K562 (cell line): ENCODE results near the gene TSEN34. TPM values are rescaled to one million over a fixed set of nuclear protein-coding genes. Genes with fewer than 3 reads are reported as not detected.
A peak's percentile ranks its signal among the peaks of the same experiment; 100 is the strongest.

Experiments used
- ATAC-seq: fragments of 200-7000 bp; cut with Tn5 transposase; 3 replicates; pipeline ENCODE4 v1.9.1; 2020; ENCODE audit warnings: moderate library complexity
- BruUV-seq: library from RNA; stranded (reverse); fragments of 400-500 nt; replicated peaks from 2 replicates; lab custom pipeline; 2021; lab: Mats Ljungman, UMichigan
- CTCF ChIA-PET: fragments of 300-600 bp; formaldehyde crosslinking; extraction: SDS; loops from one replicate; lab custom pipeline; 2021; ENCODE audit warnings: low intra/inter-chr PET ratio; lab: Yijun Ruan, JAX
- POLR2A ChIA-PET: fragments of 300-600, 350-650 bp; sonication (Branson Sonifier 250); formaldehyde crosslinking; extraction: SDS; loops from one replicate; lab custom pipeline; 2021; ENCODE audit warnings: antibody characterized with exemption, inconsistent platforms; lab: Yijun Ruan, JAX
- DNase-seq, 4 experiments: peaks; one replicate each; pipeline versions ENCODE4 v3.0.0 to v3.0.0-alpha.2; 2011 to 2018; ENCODE audit warnings: low spot score in 3 of 4, mixed read lengths in 3 of 4; ENCODE audit errors: extremely low read depth in 1 of 4
- FAIRE-seq: peaks from 2 replicates; lab custom pipeline; 2011; peaks lifted over from hg19 to GRCh38; lab: Jason Lieb, UNC
- H2AFZ ChIP-seq: 2 replicates; pipeline ENCODE4 v1.6.0; 2011; ENCODE audit warnings: low read depth, low read length, control low read depth, inconsistent platforms
- H3K27ac ChIP-seq: fragments of 200-600 bp; 3 replicates; pipeline ENCODE4 v1.8.0; 2011; ENCODE audit warnings: low read depth, mild to moderate bottlenecking, control low read depth, inconsistent platforms, low read length, moderate library complexity, mixed read lengths; ENCODE audit errors: extremely low read depth
- H3K27me3 ChIP-seq, 2 experiments: fragments of 300-600 bp in 1 of 2; 2 replicates in 1 of 2; 3 replicates in 1 of 2; pipeline versions ENCODE4 v1.6.0 to v1.8.0; 2011; ENCODE audit warnings: inconsistent platforms in 2 of 2, low read length in 2 of 2, mild to moderate bottlenecking in 1 of 2, mixed read lengths in 1 of 2, moderate library complexity in 1 of 2; ENCODE audit not compliant: control insufficient read depth in 2 of 2, insufficient read depth in 2 of 2
- H3K36me3 ChIP-seq: fragments of 300-600 bp; 3 replicates; pipeline ENCODE4 v1.8.0; 2011; ENCODE audit warnings: mild to moderate bottlenecking, low read length, inconsistent platforms; ENCODE audit not compliant: control insufficient read depth, insufficient read depth
- H3K4me1 ChIP-seq, 2 experiments: fragments of 200-600 bp in 1 of 2; replicated peaks in 1 of 2; 2 replicates in 1 of 2; 3 replicates in 1 of 2; pipeline versions ENCODE4 v1.5.1 to v1.8.0; 2011; ENCODE audit warnings: inconsistent platforms in 2 of 2, low read length in 2 of 2, mild to moderate bottlenecking in 1 of 2, mixed read lengths in 1 of 2, moderate library complexity in 1 of 2; ENCODE audit not compliant: control insufficient read depth in 2 of 2, insufficient read depth in 2 of 2
- H3K4me2 ChIP-seq: 2 replicates; pipeline ENCODE4 v1.6.1; 2011; ENCODE audit warnings: low read length, control low read depth, inconsistent platforms, mixed read lengths; ENCODE audit not compliant: insufficient read depth
- H3K4me3 ChIP-seq: fragments of 200-600 bp; sonication (generic), shearing (Covaris generic); 2 replicates; pipeline ENCODE4 v1.5.1; 2016; ENCODE audit warnings: control low read depth, inconsistent platforms
- H3K79me2 ChIP-seq: fragments of 200-600 bp; 3 replicates; pipeline ENCODE4 v1.8.0; 2011; ENCODE audit warnings: low read length, inconsistent platforms; ENCODE audit not compliant: control insufficient read depth, insufficient read depth
- H3K9ac ChIP-seq, 2 experiments: 2 replicates each; pipeline versions ENCODE4 v1.6.0 to v1.6.1; 2011; ENCODE audit warnings: low read depth in 2 of 2, low read length in 2 of 2, control low read depth in 1 of 2, inconsistent platforms in 1 of 2, mild to moderate bottlenecking in 1 of 2, mixed read lengths in 1 of 2; ENCODE audit not compliant: insufficient read depth in 1 of 2
- H3K9me1 ChIP-seq: one replicate; pipeline ENCODE4 v1.6.0; 2011; ENCODE audit warnings: inconsistent platforms, mild to moderate bottlenecking, low read length, moderate library complexity; ENCODE audit not compliant: control insufficient read depth, insufficient read depth
- H3K9me3 ChIP-seq: replicated peaks from 2 replicates; pipeline ENCODE4 v1.5.1; 2011; ENCODE audit warnings: low read depth, low read length, inconsistent platforms; ENCODE audit not compliant: control insufficient read depth, insufficient read depth
- H4K20me1 ChIP-seq: replicated peaks from 2 replicates; pipeline ENCODE4 v1.6.1; 2011; ENCODE audit warnings: low read length, inconsistent platforms, mixed read lengths; ENCODE audit not compliant: control insufficient read depth, insufficient read depth
- CAMTA2 ChIP-seq: fragments of 250-450 bp; sonication (Bioruptor Pico); conservative IDR thresholded peaks from 2 replicates; pipeline ENCODE4 v1.5.1; 2022
- FOXA1 ChIP-seq: fragments of 450-650 bp; IDR thresholded peaks from 2 replicates; pipeline ENCODE4 v1.6.1; 2016; ENCODE audit warnings: mild to moderate bottlenecking, borderline replicate concordance
- NCOA1 ChIP-seq: fragments of 450-650 bp; IDR thresholded peaks from 2 replicates; pipeline ENCODE4 v1.6.1; 2016; ENCODE audit warnings: low read depth
- NONO ChIP-seq, 2 experiments: fragments of 200-400 bp in 1 of 2; fragments of 450-650 bp in 1 of 2; formaldehyde crosslinking in 1 of 2; IDR thresholded peaks; 2 replicates each; pipeline ENCODE4 v1.6.1; 2017; ENCODE audit warnings: low read depth in 2 of 2, mild to moderate bottlenecking in 2 of 2, moderate library complexity in 2 of 2, low read length in 1 of 2
- SIX5 ChIP-seq, 2 experiments: IDR thresholded peaks; 2 replicates each; pipeline ENCODE4 v1.6.1; 2011; ENCODE audit warnings: low read length in 2 of 2, borderline replicate concordance in 1 of 2, low read depth in 1 of 2, mild to moderate bottlenecking in 1 of 2, moderate library complexity in 1 of 2; ENCODE audit not compliant: insufficient read depth in 1 of 2
- SREBF1 ChIP-seq: fragments of 150-350 bp; IDR thresholded peaks from 2 replicates; pipeline ENCODE4 v1.6.1; 2014; ENCODE audit warnings: antibody characterized with exemption, low read depth, low read length, borderline replicate concordance
- TARDBP ChIP-seq: fragments of 450-650 bp; IDR thresholded peaks from 2 replicates; pipeline ENCODE4 v1.6.1; 2016
- ZNF324 ChIP-seq: fragments of 250-450 bp; sonication (Bioruptor Pico); IDR thresholded peaks from 2 replicates; pipeline ENCODE4 v1.4.0; 2020; ENCODE audit warnings: mild to moderate bottlenecking
- ZNF79 ChIP-seq: fragments of 250-450 bp; sonication (Bioruptor Pico); IDR thresholded peaks from 2 replicates; pipeline ENCODE4 v1.4.0; 2020; ENCODE audit warnings: low read depth, mild to moderate bottlenecking, moderate library complexity
- WGBS: fragments of 100-300 bp; shearing (Covaris generic); methylation state at CpG from one replicate; pipeline ENCODE4 v1.1.6; 2016; ENCODE audit warnings: low coverage, mixed read lengths; ENCODE audit not compliant: insufficient coverage; ENCODE audit errors: missing lambda C conversion rate; 5-methylcytosine and 5-hydroxymethylcytosine counted together
- in situ Hi-C: fragments of 300-500 bp; cut with MboI; formaldehyde crosslinking; loops from 4 replicates; pipeline ENCODE4 v1.15.0; 2018; ENCODE audit warnings: inconsistent platforms, mixed read lengths
- intact Hi-C: fragments of 100-400 bp; cut with micrococcal nuclease; formaldehyde crosslinking; loops from 2 replicates; pipeline ENCODE4 v1.14.2; 2022
- polyA plus RNA-seq, 8 experiments: library from polyadenylated mRNA; depleted of rRNA in 4 of 8; stranded (reverse) in 5 of 8; unstranded in 3 of 8; fragments of >200 nt; fragmentation: Nextera tagmentation in 2 of 8; fragmentation: Illumina TruSeq in 1 of 8; extraction: Ambion mirVana in 2 of 8; extraction: Trizol in 1 of 8; gene quantifications; 2 replicates each; pipeline versions ENCODE4 v1.2.1 to v1.2.3, GENCODE V29; 2011 to 2014; ENCODE audit warnings: inconsistent platforms in 1 of 8, missing spikeins in 1 of 8
- total RNA-seq, 7 experiments: library from RNA; depleted of rRNA in 6 of 7; stranded (reverse); fragments of >200 nt in 6 of 7; fragmentation: Illumina TruSeq in 2 of 7; extraction: Trizol in 2 of 7; gene quantifications; 2 replicates each; pipeline versions ENCODE4 v1.2.1 to v1.2.3, GENCODE V29; 2011 to 2021; ENCODE audit warnings: low replicate concordance in 1 of 7
- TF ChIP-seq, protein P1 (sequence below): IDR thresholded peaks from 2 replicates; pipeline ENCODE4 v1.6.1; 2011; ENCODE audit warnings: borderline replicate concordance, low read depth, mild to moderate bottlenecking, moderate library complexity, low read length; ENCODE audit not compliant: insufficient read depth, poor library complexity, severe bottlenecking
- TF ChIP-seq, protein P2 (sequence below): fragments of 250-450 bp; sonication (Bioruptor Pico); IDR thresholded peaks from 2 replicates; pipeline ENCODE4 v1.5.0; 2021; ENCODE audit warnings: mild to moderate bottlenecking, moderate library complexity
- TF ChIP-seq, protein P3 (sequence below): fragments of 450-650 bp; IDR thresholded peaks from 2 replicates; pipeline ENCODE4 v1.6.1; 2016; ENCODE audit warnings: antibody characterized with exemption

Gene TSEN34
- total and polyA plus RNA-seq, 9 of the 15 experiments (the other 6 are each of a cell fraction or from before 2014, with no cell fraction given), result 3.1 to 57.6 (median 29.5) TPM

DNA sequence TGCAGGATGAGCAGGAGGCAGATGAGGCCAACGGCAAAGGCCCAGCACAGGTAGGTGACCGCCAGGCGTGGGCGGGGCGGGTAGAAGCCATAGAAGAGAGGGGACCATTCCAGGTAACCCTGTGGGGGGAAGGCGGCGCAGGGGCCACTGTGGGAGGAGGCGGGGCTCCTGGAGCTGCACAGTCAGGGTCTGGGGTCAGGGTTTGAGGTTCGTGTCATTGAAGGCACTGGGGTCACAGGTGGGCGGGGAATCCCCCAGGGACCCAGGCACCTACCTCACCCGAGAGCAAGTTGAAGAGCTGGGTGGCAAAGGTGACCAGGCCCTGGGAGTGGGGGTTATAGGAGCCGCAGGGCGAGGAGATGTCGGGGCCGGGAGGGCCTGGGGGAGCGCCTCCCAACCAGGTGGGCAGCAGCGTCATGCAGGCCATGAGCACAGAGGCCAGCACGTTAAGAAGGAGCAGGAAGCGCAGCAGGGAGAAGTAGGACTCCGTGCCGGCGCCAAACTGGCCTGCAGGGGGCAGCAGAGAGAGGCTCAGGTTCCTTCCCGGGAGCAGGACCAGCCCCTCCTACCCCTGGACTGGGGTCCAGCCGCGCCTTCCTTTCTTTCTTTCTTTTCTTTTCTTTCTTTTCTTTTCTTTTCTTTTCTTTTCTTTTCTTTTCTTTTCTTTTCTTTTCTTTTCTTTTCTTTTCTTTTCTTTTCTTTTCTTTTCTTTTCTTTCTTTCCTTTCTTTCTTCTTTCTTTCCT is 22.8 kb upstream of the TSEN34 start (continued):
- TF ChIP-seq, protein P1, sequence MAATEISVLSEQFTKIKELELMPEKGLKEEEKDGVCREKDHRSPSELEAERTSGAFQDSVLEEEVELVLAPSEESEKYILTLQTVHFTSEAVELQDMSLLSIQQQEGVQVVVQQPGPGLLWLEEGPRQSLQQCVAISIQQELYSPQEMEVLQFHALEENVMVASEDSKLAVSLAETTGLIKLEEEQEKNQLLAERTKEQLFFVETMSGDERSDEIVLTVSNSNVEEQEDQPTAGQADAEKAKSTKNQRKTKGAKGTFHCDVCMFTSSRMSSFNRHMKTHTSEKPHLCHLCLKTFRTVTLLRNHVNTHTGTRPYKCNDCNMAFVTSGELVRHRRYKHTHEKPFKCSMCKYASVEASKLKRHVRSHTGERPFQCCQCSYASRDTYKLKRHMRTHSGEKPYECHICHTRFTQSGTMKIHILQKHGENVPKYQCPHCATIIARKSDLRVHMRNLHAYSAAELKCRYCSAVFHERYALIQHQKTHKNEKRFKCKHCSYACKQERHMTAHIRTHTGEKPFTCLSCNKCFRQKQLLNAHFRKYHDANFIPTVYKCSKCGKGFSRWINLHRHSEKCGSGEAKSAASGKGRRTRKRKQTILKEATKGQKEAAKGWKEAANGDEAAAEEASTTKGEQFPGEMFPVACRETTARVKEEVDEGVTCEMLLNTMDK, result peak; percentile 50
- TF ChIP-seq CAMTA2 (CRISPR knock-in tag) (no peak), SIX5 (IDR thresholded peaks at IDR 0.05; ENCODE audit: borderline replicate concordance in 1 of 2, insufficient read depth in 1 of 2, low read depth in 1 of 2, low read length in 2 of 2) (no peak), ZNF79 (CRISPR knock-in tag) (no peak)

DNA sequence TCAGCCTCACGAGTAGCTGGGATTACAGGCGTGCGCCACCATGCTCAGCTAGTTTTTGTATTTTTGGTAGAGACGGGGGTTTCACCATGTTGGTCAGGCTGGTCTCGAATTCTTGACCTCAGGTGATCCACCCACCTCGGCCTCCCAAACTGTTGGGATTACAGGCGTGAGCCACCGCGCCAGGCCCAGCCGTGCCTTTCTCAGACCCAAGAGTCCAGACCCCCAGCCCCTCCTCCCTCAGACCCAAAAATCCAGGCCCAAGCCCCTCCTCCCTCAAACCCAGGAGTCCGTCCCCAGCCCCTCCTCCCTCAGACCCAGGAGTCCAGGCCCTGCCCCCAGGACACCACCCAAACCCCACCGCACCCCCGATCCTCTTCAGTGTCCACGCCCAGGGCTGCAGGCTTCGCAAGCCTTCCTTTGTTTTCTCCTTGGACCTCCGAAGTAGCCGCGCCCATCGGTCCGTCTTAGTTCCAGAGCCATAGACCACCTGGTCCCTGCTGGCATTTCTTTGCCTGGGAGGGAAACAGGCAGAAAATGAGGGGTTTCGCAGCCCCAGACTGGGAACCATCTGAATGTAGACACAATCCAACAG is 21.9 kb upstream of the TSEN34 start:
- Histone ChIP-seq H3K27ac (no peak overlapping the region), H3K4me1 (peaks cover 2 to 52% of the 10 kb centered on the region in 2 experiments; a peak in 2 of 5 replicates), H3K4me2 (no peak overlapping the region), H3K9me3 (no peaks in the 10 kb centered on the region), H3K79me2 (no peaks in the 10 kb centered on the region), H3K27me3 (no peaks in the 10 kb centered on the region), H3K36me3 (no peaks in the 10 kb centered on the region), H3K4me3 (no peak overlapping the region), H2AFZ (no peak overlapping the region), H3K9me1 (no peaks in the 10 kb centered on the region), H4K20me1 (0 out of 2 replicates have a peak, but pooled peaks cover 10% of the 10 kb centered on the region), H3K9ac (0 out of 4 replicates have a peak overlapping the region, but pooled peaks of 1 of the 2 experiments have one; percentile 17)
- FAIRE-seq (no peak), ATAC-seq (no peak), DNase-seq (no peak)
- no TSS peak for BruUV-seq
- ChIA-PET POLR2A (no interaction called here), CTCF (interaction anchor here (0.7 to 5.9 kb wide), 4 partner anchors 62 to 100 kb away, joined by 3 to 37 read pairs (median 5); no protein-coding TSS in a partner anchor)
- whole genome bisulfite sequencing, result 76% methylated on average over 17 of the region's 21 CpGs
- intact Hi-C loops, result loop anchor here (2.0 kb wide), 1 partner anchor 62 kb away; no protein-coding TSS in a partner anchor
- in situ Hi-C loops, result no loop called here
- TF ChIP-seq SREBF1 (no peak), FOXA1 (no peak), NONO (IDR thresholded peaks at IDR 0.05; ENCODE audit: low read depth in 2 of 2, low read length in 1 of 2) (no peak), NCOA1 (no peak), ZNF324 (CRISPR knock-in tag) (no peak), TARDBP (no peak)
- TF ChIP-seq, protein P2, sequence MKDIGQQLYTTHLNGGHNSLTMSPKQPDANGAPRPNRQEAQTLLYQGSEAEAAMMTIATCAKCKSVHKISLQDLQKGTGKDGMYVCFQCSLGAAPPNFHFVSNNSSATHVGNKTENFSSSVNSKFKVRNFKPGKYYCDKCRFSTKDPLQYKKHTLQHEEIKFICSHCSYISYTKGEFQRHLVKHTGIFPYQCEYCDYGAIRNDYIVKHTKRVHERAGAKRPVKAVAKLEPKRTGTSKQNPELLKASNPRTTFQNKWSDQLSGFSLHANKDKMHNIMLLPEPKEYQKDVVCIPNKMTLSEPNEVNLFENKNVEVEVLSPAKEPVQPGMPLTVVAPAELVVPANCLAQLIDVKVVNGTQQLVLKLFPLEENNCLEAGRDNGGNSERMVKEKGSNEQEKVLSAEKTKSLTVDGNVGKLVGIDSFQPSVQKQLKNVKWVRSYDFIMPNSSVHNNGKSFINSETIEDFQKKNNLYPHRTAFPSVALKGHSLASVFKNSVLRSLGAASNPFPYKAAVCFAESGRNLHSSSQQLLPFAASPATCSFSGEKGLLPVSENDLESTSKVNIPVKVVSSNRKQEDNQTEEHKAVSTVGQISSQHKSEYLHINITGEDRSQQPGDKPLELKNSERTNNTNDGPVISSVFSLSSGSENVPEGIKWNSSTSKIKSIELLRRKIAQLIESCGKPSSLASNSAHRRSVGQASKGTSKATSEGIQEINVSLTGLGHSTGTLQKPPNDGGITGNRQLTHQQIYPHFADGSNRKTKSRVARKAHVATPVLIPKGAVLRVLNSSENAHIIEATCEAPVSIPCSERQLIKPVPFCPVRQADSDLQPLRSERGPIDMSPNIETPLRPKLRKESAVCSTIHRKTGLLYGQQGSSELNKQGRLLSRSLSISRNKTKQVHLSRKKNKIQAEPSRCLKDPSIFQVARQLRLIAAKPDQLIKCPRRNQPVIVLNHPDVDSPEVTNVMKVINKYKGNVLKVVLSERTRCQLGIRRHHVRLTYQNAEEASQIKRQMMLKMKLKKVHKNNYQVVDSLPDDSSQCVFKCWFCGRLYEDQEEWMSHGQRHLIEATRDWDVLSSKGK (CRISPR knock-in tag), result no peak
- TF ChIP-seq, protein P3, sequence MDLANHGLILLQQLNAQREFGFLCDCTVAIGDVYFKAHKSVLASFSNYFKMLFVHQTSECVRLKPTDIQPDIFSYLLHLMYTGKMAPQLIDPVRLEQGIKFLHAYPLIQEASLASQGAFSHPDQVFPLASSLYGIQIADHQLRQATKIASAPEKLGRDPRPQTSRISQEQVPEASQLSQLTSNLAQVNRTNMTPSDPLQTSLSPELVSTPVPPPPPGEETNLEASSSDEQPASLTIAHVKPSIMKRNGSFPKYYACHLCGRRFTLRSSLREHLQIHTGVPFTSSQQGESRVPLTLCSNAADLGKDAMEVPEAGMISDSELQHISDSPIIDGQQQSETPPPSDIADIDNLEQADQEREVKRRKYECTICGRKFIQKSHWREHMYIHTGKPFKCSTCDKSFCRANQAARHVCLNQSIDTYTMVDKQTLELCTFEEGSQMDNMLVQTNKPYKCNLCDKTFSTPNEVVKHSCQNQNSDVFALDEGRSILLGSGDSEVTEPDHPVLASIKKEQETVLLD, result no peak
